Fibroblast of lung (primary cell): ENCODE data around the gene MROH9.

ENCODE experiments used
- CTCF ChIP-seq, 2 donors: IDR thresholded peaks in 1 of 2; conservative IDR thresholded peaks in 1 of 2; 1 replicate in 1 of 2; 2 replicates in 1 of 2; pipeline ENCODE4 v1.5.1; 2011 to 2012; ENCODE audit warnings: low read length in 2 of 2, control low read depth in 1 of 2, inconsistent platforms in 1 of 2, low read depth in 1 of 2, mild to moderate bottlenecking in 1 of 2
- EZH2 ChIP-seq: IDR thresholded peaks from 2 replicates; pipeline ENCODE4 v1.5.1; 2012; ENCODE audit warnings: low read length, control low read depth, mild to moderate bottlenecking; ENCODE audit errors: missing control alignments

GRCh38 chr1:170910273-170910672 is 25.1 kb upstream of the MROH9 start:
- TF ChIP-seq CTCF (conservative IDR thresholded peaks at IDR 0.05 in 1 of 2, IDR thresholded peaks at IDR 0.05 in 1 of 2; ENCODE audit: low read depth in 1 of 2, low read length in 2 of 2): no peak
- no peak for TF ChIP-seq EZH2
